ENCODE results near the gene HPDL. TPM values are rescaled to one million over a fixed set of nuclear protein-coding genes. Genes with fewer than 3 reads are reported as not detected.

Gene HPDL
- not detected in 2 replicates for polyA plus RNA-seq

GRCh38 chr1:45326627-45327623 lies at the start of gene HPDL:
HPDL (plus strand) TSS chr1:45326895; CDS start chr1:45327149, 254 bp downstream.

GRCh38 chr1:45339789-45340558 lies 13.3 kb downstream of the HPDL start, which contains the start of the genes MUTYH and TOE1:
MUTYH (minus strand) TSS chr1:45340440; CDS start chr1:45334505, 5,935 bp downstream.
TOE1 (plus strand) TSS chr1:45340170; CDS start chr1:45340253, 83 bp downstream.

Other genes with a start within 250 kb of the HPDL start
- 1.1 and 2.1 TPM in 2 replicates for gene ZSWIM5, start 120.3 kb upstream of the HPDL start, polyA plus RNA-seq
- gene TOE1, start 13.3 kb downstream of the HPDL start, polyA plus RNA-seq, result 2.1 and 3.7 TPM in 2 replicates
- 3.0 and 7.8 TPM in 2 replicates for gene MUTYH, start 13.5 kb downstream of the HPDL start, polyA plus RNA-seq
- gene TESK2, start 164.3 kb downstream of the HPDL start, polyA plus RNA-seq, result 0.27 and 1.2 TPM in 2 replicates
- 0.56 and 1.6 TPM in 2 replicates for gene CCDC163, start 173.2 kb downstream of the HPDL start, polyA plus RNA-seq
- gene MMACHC, start 173.4 kb downstream of the HPDL start, polyA plus RNA-seq, result 4.0 TPM in 2 replicates
- gene PRDX1, start 195.0 kb downstream of the HPDL start, polyA plus RNA-seq, result 247 and 326 TPM in 2 replicates
- gene AKR1A1, start 223.9 kb downstream of the HPDL start, polyA plus RNA-seq, result 41.7 TPM in 2 replicates

All from Purkinje cell (primary cell).